ENCODE results near the gene CRYBG2.

CRYBG2 gene

GRCh38 chr1:26353976-26354820, at the start of gene CRYBG2:
TSS of gene CRYBG2 (minus strand) at chr1:26354130. CDS start at chr1:26346657, 7,473 bp downstream.
- H3K4me3 ChIP-seq (ENCODE audit: low read depth, low read length) = no peak within 1 kb of the TSS

GRCh38 chr1:26403656-26404055, 49.7 kb upstream of the CRYBG2 start:
- no peak for TF ChIP-seq CTCF (IDR thresholded peaks at IDR 0.05; ENCODE audit: control insufficient read depth, extremely low read depth, insufficient read depth)

More at GRCh38 chr1:26353976-26354820, at the start of gene CRYBG2:
- no peak for TF ChIP-seq CTCF (IDR thresholded peaks at IDR 0.05; ENCODE audit: control insufficient read depth, extremely low read depth, insufficient read depth)
- DNase-seq (ENCODE audit: low read depth) = peak; percentile 14

GRCh38 chr1:26401891-26402290, 48.0 kb upstream of the CRYBG2 start:
- DNase-seq (ENCODE audit: low read depth) = no peak
- H3K4me3 ChIP-seq (ENCODE audit: low read depth, low read length) = no peak overlapping the region
- TF ChIP-seq CTCF (IDR thresholded peaks at IDR 0.05; ENCODE audit: control insufficient read depth, extremely low read depth, insufficient read depth) = no peak

More at GRCh38 chr1:26403656-26404055, 49.7 kb upstream of the CRYBG2 start:
- no peak for DNase-seq (ENCODE audit: low read depth)
- H3K4me3 ChIP-seq (ENCODE audit: low read depth, low read length) = no peak overlapping the region

- no peak overlapping the region for H3K4me3 ChIP-seq (ENCODE audit: low read depth, low read length)
- no peak for DNase-seq (ENCODE audit: low read depth)
- TF ChIP-seq CTCF (IDR thresholded peaks at IDR 0.05; ENCODE audit: control insufficient read depth, extremely low read depth, insufficient read depth) = no peak
Measured at GRCh38 chr1:26399034-26399433, 45.1 kb upstream of the CRYBG2 start.

GRCh38 chr1:26395754-26396153, 41.8 kb upstream of the CRYBG2 start:
- no peak overlapping the region for H3K4me3 ChIP-seq (ENCODE audit: low read depth, low read length)
- no peak for TF ChIP-seq CTCF (IDR thresholded peaks at IDR 0.05; ENCODE audit: control insufficient read depth, extremely low read depth, insufficient read depth)
- DNase-seq (ENCODE audit: low read depth) = no peak

- no peak overlapping the region for H3K4me3 ChIP-seq (ENCODE audit: low read depth, low read length)
- peak; percentile 57 for TF ChIP-seq CTCF (IDR thresholded peaks at IDR 0.05; ENCODE audit: control insufficient read depth, extremely low read depth, insufficient read depth)
- DNase-seq (ENCODE audit: low read depth) = no peak
Measured at GRCh38 chr1:26391450-26391849, 37.5 kb upstream of the CRYBG2 start.

Measured in LNCaP clone FGC (cell line).